ENCODE measurements around the gene PAPOLB. TPM values are rescaled to one million over a fixed set of nuclear protein-coding genes. Genes with fewer than 3 reads are reported as not detected.

PAPOLB gene
- total RNA-seq, 3 donors from 2014 or later (not counting 1 experiment from before 2014, with no cell fraction given): 0.14 to 0.36 (median 0.20) TPM

GRCh38 chr7:4832711-4833110 is 29.1 kb downstream of the PAPOLB start:
- no peak for ATAC-seq
- no peak overlapping the region for H3K27ac Mint-ChIP-seq
- no peaks in the 10 kb centered on the region for H3K27me3 ChIP-seq (ENCODE audit: control insufficient read depth, insufficient read depth, low read length)
- peaks cover 0 to 11% of the 10 kb centered on the region in 2 donors for H3K4me1 Mint-ChIP-seq
- 96% methylated on average over 16 of the region's 16 CpGs for WGBS (ENCODE audit: insufficient coverage)
- no peak overlapping the region for H3K4me3 Mint-ChIP-seq
- H3K27ac ChIP-seq (ENCODE audit: low read length): no peak overlapping the region
- intact Hi-C loops (cut with micrococcal nuclease): no loop called here
- H3K4me1 ChIP-seq (ENCODE audit: control insufficient read depth, insufficient read depth, low read length): no peaks in the 10 kb centered on the region
- no peak for TF ChIP-seq CTCF (IDR thresholded peaks at IDR 0.05)
- no peaks in the 10 kb centered on the region for H3K9me3 ChIP-seq (ENCODE audit: control insufficient read depth, insufficient read depth, low read length)
- no peaks in the 10 kb centered on the region for H3K9me3 Mint-ChIP-seq
- no peaks in the 10 kb centered on the region for H3K36me3 Mint-ChIP-seq
- DNase-seq: no peak
- no peaks in the 10 kb centered on the region for H3K36me3 ChIP-seq (ENCODE audit: control insufficient read depth, insufficient read depth, low read length)
- H3K27me3 Mint-ChIP-seq (ENCODE audit: low read depth in 2 of 2): peaks cover 0 to 3% of the 10 kb centered on the region in 2 donors
- no peak overlapping the region for H3K4me3 ChIP-seq (ENCODE audit: low read length)

- 93% methylated on average over 16 of the region's 17 CpGs for whole genome bisulfite sequencing (ENCODE audit: insufficient coverage)
- no peak overlapping the region for H3K4me3 Mint-ChIP-seq
- H3K36me3 ChIP-seq (ENCODE audit: control insufficient read depth, insufficient read depth, low read length): no peaks in the 10 kb centered on the region
- peaks cover 0 to 1% of the 10 kb centered on the region in 2 donors for H3K27me3 Mint-ChIP-seq (ENCODE audit: low read depth in 2 of 2)
- H3K27ac Mint-ChIP-seq: no peak overlapping the region
- no peak overlapping the region for H3K27ac ChIP-seq (ENCODE audit: low read length)
- no peak for ATAC-seq
- H3K36me3 Mint-ChIP-seq: no peaks in the 10 kb centered on the region
- H3K4me3 ChIP-seq (ENCODE audit: low read length): no peak overlapping the region
- no peak for TF ChIP-seq CTCF (IDR thresholded peaks at IDR 0.05)
- no peak for DNase-seq
- no peaks in the 10 kb centered on the region for H3K9me3 Mint-ChIP-seq
- peaks cover 0 to 7% of the 10 kb centered on the region in 2 donors for H3K4me1 Mint-ChIP-seq
- no peaks in the 10 kb centered on the region for H3K4me1 ChIP-seq (ENCODE audit: control insufficient read depth, insufficient read depth, low read length)
- no peaks in the 10 kb centered on the region for H3K9me3 ChIP-seq (ENCODE audit: control insufficient read depth, insufficient read depth, low read length)
- no peaks in the 10 kb centered on the region for H3K27me3 ChIP-seq (ENCODE audit: control insufficient read depth, insufficient read depth, low read length)
- intact Hi-C loops (cut with micrococcal nuclease): no loop called here
Measured at GRCh38 chr7:4831723-4832495, 29.9 kb downstream of the PAPOLB start.

DNA sequence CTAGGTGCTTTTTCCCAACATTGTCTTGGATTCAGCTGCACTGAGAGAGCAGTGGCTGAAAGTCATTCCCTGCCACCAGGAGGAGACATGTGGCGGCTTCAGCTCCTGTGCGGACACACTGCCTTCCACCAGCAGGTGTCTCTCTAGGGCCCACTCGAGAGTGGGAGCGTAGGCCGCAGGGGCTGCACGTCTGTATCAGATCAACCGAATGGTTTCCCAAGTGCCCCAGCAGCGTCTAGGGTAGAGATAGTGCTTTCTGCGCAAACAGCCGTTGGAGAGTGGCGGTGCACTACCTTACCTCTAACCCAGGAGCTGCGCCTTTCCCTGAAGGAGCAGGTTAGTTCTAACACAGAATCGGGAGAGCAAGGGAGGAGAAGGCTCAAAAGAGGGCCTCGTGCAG is 31.7 kb downstream of the PAPOLB start:
- Histone ChIP-seq H3K27ac (ENCODE audit: low read length) (no peak overlapping the region), H3K36me3 (ENCODE audit: control insufficient read depth, insufficient read depth, low read length) (no peaks in the 10 kb centered on the region), H3K4me1 (ENCODE audit: control insufficient read depth, insufficient read depth, low read length) (no peaks in the 10 kb centered on the region), H3K9me3 (ENCODE audit: control insufficient read depth, insufficient read depth, low read length) (no peaks in the 10 kb centered on the region), H3K27me3 (ENCODE audit: control insufficient read depth, insufficient read depth, low read length) (no peaks in the 10 kb centered on the region), H3K4me3 (ENCODE audit: low read length) (no peak overlapping the region)
- Mint-ChIP-seq H3K4me3 (no peak overlapping the region), H3K9me3 (no peaks in the 10 kb centered on the region), H3K27me3 (ENCODE audit: low read depth in 2 of 2) (peaks cover 0 to 2% of the 10 kb centered on the region in 2 donors), H3K27ac (no peak overlapping the region), H3K36me3 (no peaks in the 10 kb centered on the region), H3K4me1 (peaks cover 0 to 5% of the 10 kb centered on the region in 2 donors)
- DNase-seq (peak; percentile 36 to 70), ATAC-seq (peak; percentile 74 to 93 (median 88))
- 41% methylated on average over 14 of the region's 14 CpGs for WGBS (ENCODE audit: insufficient coverage)
- TF ChIP-seq CTCF (IDR thresholded peaks at IDR 0.05): peak; percentile 40
- intact Hi-C loops (cut with micrococcal nuclease): loop anchor here (1.0 kb wide), 1 partner anchor 255 kb away; no protein-coding TSS in a partner anchor
